Measurements from ENCODE around the gene LYRM2.

LYRM2 gene

GRCh38 chr6:89612121-89612520 lies 26.4 kb downstream of the LYRM2 start:
- Mint-ChIP-seq H3K36me3 (ENCODE audit: low read depth) (peaks cover 24% of the 10 kb centered on the region), H3K4me3 (no peak overlapping the region), H3K27ac (no peak overlapping the region)

GRCh38 chr6:89611666-89612065 lies 26.9 kb downstream of the LYRM2 start:
- Mint-ChIP-seq H3K36me3 (ENCODE audit: low read depth) (peaks cover 24% of the 10 kb centered on the region), H3K27ac (no peak overlapping the region), H3K4me1 (no peaks in the 10 kb centered on the region), H3K27me3 (ENCODE audit: low read depth) (no peaks in the 10 kb centered on the region), H3K9me3 (no peaks in the 10 kb centered on the region), H3K4me3 (no peak overlapping the region)
- no peak for TF ChIP-seq CTCF (IDR thresholded peaks at IDR 0.05; ENCODE audit: unreplicated experiment in 3 of 3)

More at GRCh38 chr6:89612121-89612520, 26.4 kb downstream of the LYRM2 start:
- H3K4me1 Mint-ChIP-seq, result no peaks in the 10 kb centered on the region
- no peaks in the 10 kb centered on the region for H3K27me3 Mint-ChIP-seq (ENCODE audit: low read depth)
- no peak for TF ChIP-seq CTCF (IDR thresholded peaks at IDR 0.05; ENCODE audit: unreplicated experiment in 3 of 3)
- no peaks in the 10 kb centered on the region for H3K9me3 Mint-ChIP-seq

- no peaks in the 10 kb centered on the region for H3K4me1 Mint-ChIP-seq
- H3K9me3 Mint-ChIP-seq, result no peaks in the 10 kb centered on the region
- no peak overlapping the region for H3K4me3 Mint-ChIP-seq
- no peaks in the 10 kb centered on the region for H3K27me3 Mint-ChIP-seq (ENCODE audit: low read depth)
- no peak overlapping the region for H3K27ac Mint-ChIP-seq
- H3K36me3 Mint-ChIP-seq (ENCODE audit: low read depth), result peaks cover 25% of the 10 kb centered on the region
- peak; percentile 38 to 63 (median 57) for TF ChIP-seq CTCF (IDR thresholded peaks at IDR 0.05; ENCODE audit: unreplicated experiment in 3 of 3)
These were observed 28.4 kb downstream of the LYRM2 start for GRCh38 chr6:89610149-89610642.

GRCh38 chr6:89605861-89606260 lies 32.7 kb downstream of the LYRM2 start:
- peaks cover 6% of the 10 kb centered on the region for H3K4me1 Mint-ChIP-seq
- H3K27me3 Mint-ChIP-seq (ENCODE audit: low read depth), result no peaks in the 10 kb centered on the region
- no peak overlapping the region for H3K4me3 Mint-ChIP-seq
- no peak for TF ChIP-seq CTCF (IDR thresholded peaks at IDR 0.05; ENCODE audit: unreplicated experiment in 3 of 3)
- no peak overlapping the region for H3K27ac Mint-ChIP-seq
- peaks cover 19% of the 10 kb centered on the region for H3K36me3 Mint-ChIP-seq (ENCODE audit: low read depth)
- no peaks in the 10 kb centered on the region for H3K9me3 Mint-ChIP-seq

GRCh38 chr6:89604653-89605052 lies 33.9 kb downstream of the LYRM2 start:
- Mint-ChIP-seq H3K9me3 (no peaks in the 10 kb centered on the region), H3K27me3 (ENCODE audit: low read depth) (no peaks in the 10 kb centered on the region), H3K27ac (no peak overlapping the region), H3K36me3 (ENCODE audit: low read depth) (peaks cover 13% of the 10 kb centered on the region), H3K4me3 (no peak overlapping the region), H3K4me1 (peaks cover 6% of the 10 kb centered on the region)
- no peak for TF ChIP-seq CTCF (IDR thresholded peaks at IDR 0.05; ENCODE audit: unreplicated experiment in 3 of 3)

- Mint-ChIP-seq H3K4me1 (peaks cover 6% of the 10 kb centered on the region), H3K27ac (no peak overlapping the region), H3K4me3 (no peak overlapping the region), H3K36me3 (ENCODE audit: low read depth) (peaks cover 11% of the 10 kb centered on the region), H3K27me3 (ENCODE audit: low read depth) (no peaks in the 10 kb centered on the region), H3K9me3 (no peaks in the 10 kb centered on the region)
- no peak for TF ChIP-seq CTCF (IDR thresholded peaks at IDR 0.05; ENCODE audit: unreplicated experiment in 3 of 3)
These were observed 36.4 kb downstream of the LYRM2 start for GRCh38 chr6:89602166-89602565.

Measured in nephron (organoid).